LNCAP (cell line): ENCODE data around the gene RPL13A.

ENCODE experiments used
- CTCF ChIP-seq: fragments of 450-650 bp; IDR thresholded peaks from 2 replicates; pipeline ENCODE4 v1.5.1; 2017; ENCODE audit warnings: mild to moderate bottlenecking

The RPL13A gene

GRCh38 chr19:49490287-49491029 is 3.0 kb downstream of the RPL13A start:
- TF ChIP-seq CTCF = no peak

DNA sequence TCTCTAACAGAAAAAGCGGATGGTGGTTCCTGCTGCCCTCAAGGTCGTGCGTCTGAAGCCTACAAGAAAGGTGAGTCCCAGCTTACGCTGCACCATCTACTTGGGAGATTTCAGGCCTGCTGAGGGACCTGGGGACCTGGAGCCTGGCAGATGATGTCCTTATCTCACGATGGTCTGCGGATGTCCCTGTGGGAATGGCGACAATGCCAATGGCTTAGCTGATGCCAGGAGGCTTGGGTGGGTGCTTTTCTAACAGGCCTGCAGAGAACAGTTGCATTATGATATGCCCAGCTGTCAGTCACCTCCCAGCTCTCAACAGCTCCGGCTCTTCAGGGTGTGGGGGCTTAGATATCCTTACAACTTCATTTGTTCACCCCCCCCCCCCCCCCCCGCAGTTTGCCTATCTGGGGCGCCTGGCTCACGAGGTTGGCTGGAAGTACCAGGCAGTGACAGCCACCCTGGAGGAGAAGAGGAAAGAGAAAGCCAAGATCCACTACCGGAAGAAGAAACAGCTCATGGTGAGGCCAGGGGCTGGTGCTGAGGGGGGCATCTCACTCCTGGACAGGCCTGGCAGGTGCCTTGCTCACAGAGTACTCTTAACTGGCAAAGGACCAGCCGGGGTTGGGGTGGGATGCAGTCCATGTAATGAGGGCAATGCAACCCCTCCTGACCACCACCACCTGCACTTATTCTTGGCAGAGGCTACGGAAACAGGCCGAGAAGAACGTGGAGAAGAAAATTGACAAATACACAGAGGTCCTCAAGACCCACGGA is 3.8 kb downstream of the RPL13A start:
- no peak for TF ChIP-seq CTCF

- no peak for TF ChIP-seq CTCF
These were observed 4.6 kb downstream of the RPL13A start for GRCh38 chr19:49491804-49492572.

DNA sequence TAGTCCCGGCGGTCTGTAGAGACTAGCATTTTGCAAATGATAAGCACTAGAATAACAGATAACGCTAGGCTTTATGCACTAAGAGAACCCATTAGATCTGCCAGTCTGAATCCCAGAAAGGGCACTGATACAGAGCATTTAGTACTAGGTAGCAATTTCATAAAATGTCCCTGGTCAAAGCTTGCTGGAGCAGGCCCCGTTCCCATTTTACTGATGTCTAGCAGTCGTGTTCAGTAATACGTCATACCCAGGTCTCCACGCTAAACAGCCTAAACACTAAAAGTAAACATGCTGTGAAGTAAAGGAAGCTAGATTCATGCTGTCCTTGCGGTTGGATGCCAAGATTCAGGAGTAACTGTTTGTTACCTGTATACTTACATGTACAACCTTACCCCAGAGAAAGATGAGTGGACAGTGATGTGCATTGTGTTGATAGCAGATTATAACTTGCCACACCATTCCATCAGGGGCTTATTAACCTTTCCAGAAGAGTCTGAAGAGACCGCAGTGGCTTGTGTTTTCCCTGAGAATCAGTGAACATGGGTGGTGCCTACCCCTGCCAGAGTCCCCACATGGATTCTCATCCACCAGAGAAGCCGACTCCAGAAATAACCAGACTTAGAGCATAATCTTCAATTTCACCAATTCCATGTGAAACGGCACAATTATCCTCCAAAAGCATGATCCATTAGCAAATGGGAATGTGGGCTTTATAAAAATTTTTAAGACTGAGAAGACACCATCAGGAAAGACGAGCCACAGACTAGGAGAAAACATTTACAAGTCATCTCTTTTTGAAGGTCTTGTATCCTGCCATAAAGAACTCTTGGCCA is 5.4 kb downstream of the RPL13A start:
- TF ChIP-seq CTCF = no peak

GRCh38 chr19:49496574-49497008 is 9.2 kb downstream of the RPL13A start:
- no peak for TF ChIP-seq CTCF

GRCh38 chr19:49497047-49497788 is 9.8 kb downstream of the RPL13A start:
- no peak for TF ChIP-seq CTCF
